ENCODE data around the gene METTL16. TPM values are rescaled to one million over a fixed set of nuclear protein-coding genes. Genes with fewer than 3 reads are reported as not detected.
"Not testable (repeated sequence)": the region's sequence is repeated elsewhere in the genome, so short reads cannot be mapped to it uniquely, and the experiment has no call there.

Gene METTL16
- total and polyA plus RNA-seq, 7 donors: 11.2 to 33.0 (median 23.5) TPM

GRCh38 chr17:2440930-2441329 is 70.8 kb downstream of the METTL16 start:
- ATAC-seq: no peak
- intact Hi-C loops (cut with DNase I): no loop called here
- Histone ChIP-seq H3K9me3 (no peaks in the 10 kb centered on the region), H3K27me3 (ENCODE audit: insufficient read depth in 3 of 3, low read length in 2 of 3) (no peaks in the 10 kb centered on the region), H3K4me1 (no peaks in the 10 kb centered on the region), H3K27ac (no peak overlapping the region), H3K4me3 (no peak overlapping the region), H3K36me3 (ENCODE audit: insufficient read depth in 1 of 2, low read depth in 1 of 2) (peaks cover 11 to 55% of the 10 kb centered on the region in 2 donors)
- TF ChIP-seq, protein P1, sequence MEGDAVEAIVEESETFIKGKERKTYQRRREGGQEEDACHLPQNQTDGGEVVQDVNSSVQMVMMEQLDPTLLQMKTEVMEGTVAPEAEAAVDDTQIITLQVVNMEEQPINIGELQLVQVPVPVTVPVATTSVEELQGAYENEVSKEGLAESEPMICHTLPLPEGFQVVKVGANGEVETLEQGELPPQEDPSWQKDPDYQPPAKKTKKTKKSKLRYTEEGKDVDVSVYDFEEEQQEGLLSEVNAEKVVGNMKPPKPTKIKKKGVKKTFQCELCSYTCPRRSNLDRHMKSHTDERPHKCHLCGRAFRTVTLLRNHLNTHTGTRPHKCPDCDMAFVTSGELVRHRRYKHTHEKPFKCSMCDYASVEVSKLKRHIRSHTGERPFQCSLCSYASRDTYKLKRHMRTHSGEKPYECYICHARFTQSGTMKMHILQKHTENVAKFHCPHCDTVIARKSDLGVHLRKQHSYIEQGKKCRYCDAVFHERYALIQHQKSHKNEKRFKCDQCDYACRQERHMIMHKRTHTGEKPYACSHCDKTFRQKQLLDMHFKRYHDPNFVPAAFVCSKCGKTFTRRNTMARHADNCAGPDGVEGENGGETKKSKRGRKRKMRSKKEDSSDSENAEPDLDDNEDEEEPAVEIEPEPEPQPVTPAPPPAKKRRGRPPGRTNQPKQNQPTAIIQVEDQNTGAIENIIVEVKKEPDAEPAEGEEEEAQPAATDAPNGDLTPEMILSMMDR (IDR thresholded peaks at IDR 0.05): no peak
- 96 to 99% (median 99%) methylated on average over 4 of the region's 4 CpGs for WGBS, 3 donors
- DNase-seq: no peak

DNA sequence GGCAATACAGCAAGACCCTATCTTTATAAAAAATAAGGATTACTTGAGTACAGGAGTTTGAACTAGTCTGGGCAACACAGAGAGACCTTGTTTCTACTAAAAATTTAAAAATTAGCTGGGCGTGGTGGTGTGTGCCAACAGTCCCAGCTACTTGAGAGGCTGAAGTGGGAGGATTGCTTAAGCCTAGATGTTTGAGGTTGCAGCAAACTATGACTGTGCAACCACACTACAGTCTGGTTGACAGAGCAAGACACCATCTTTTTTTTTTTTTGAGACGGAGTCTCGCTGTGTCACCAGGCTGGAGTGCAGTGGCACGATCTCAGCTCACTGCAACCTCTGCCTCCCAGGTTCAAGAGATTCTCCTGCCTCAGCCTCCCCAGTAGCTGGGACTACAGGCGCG is 71.7 kb downstream of the METTL16 start:
- H3K9me3 ChIP-seq; H3K4me1 ChIP-seq; intact Hi-C loops (cut with DNase I); ATAC-seq; H3K27ac ChIP-seq; H3K4me3 ChIP-seq; DNase-seq; H3K27me3 ChIP-seq (ENCODE audit: insufficient read depth in 3 of 3, low read length in 2 of 3): not testable (repeated sequence)
- WGBS, 3 donors: 98% methylated on average over 6 of the region's 6 CpGs
- H3K36me3 ChIP-seq (ENCODE audit: insufficient read depth in 1 of 2, low read depth in 1 of 2): peaks cover 11 to 57% of the 10 kb centered on the region in 2 donors

DNA sequence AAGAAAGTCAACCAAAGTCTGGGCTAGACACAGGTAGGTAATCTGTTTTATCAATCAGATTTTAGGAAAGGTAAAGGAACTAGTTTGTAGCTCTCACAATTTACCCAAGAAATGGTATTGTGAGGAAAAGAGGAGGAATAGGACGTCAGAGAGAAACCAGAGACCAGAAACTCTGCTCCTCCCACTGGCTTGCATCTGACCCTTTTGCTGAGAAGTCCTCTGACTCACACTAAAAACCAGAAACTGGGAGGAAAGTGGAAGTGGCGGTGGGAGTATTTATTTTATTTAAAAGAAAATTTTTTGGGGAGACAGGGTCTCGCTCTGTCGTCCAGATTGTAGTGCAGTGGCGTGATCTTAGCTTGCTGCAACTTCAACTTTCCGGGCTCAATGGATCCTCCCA is 72.9 kb downstream of the METTL16 start:
- no peaks in the 10 kb centered on the region for H3K27me3 ChIP-seq (ENCODE audit: insufficient read depth in 3 of 3, low read length in 2 of 3)
- ATAC-seq (no peak), DNase-seq (no peak)

DNA sequence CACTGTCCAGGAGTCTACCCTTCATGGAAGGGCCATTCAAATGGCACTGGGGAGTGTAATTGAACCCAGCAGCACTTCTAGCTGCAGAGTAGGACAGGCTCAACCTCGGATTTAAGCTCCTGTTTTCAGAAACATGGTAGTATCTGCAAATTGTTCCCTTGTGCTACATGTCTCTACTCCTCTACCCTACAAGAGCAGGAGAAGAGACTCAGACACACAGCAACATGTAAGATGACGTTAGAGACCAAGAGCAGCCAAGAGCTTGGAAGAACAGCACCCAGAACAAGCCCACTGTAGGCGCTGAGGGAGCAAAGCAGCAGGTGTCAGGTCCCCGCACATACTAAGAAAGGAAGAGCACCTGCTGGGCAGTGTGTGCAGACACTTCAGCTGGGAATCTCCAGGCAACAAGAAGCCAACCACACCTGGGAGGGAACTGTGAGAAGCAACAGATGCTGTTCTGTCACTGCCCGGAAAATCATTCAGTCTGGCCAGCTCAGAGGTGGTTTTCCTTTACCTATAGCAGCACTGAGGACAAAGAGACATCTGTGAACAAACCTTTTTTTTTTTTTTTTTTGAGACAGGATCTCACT is 75.3 kb downstream of the METTL16 start:
- H3K9me3 ChIP-seq: no peaks in the 10 kb centered on the region
- TF ChIP-seq, protein P1 (IDR thresholded peaks at IDR 0.05): no peak
- peaks cover 11 to 79% of the 10 kb centered on the region in 2 donors for H3K36me3 ChIP-seq (ENCODE audit: insufficient read depth in 1 of 2, low read depth in 1 of 2)
- H3K4me3 ChIP-seq: no peak overlapping the region
- intact Hi-C loops (cut with DNase I): no loop called here
- DNase-seq (no peak), ATAC-seq (no peak)
- WGBS, 3 donors: 62 to 70% (median 65%) methylated on average over 5 of the region's 5 CpGs
- no peak overlapping the region for H3K27ac ChIP-seq
- no peaks in the 10 kb centered on the region for H3K27me3 ChIP-seq (ENCODE audit: insufficient read depth in 3 of 3, low read length in 2 of 3)
- no peaks in the 10 kb centered on the region for H3K4me1 ChIP-seq

More for the DNA sequence above, 72.9 kb downstream of the METTL16 start:
- 85 to 94% (median 94%) methylated on average over 6 of the region's 6 CpGs for WGBS, 3 donors
- intact Hi-C loops (cut with DNase I): no loop called here
- TF ChIP-seq, protein P1 (IDR thresholded peaks at IDR 0.05): no peak
- H3K4me3 ChIP-seq: no peak overlapping the region
- no peak overlapping the region for H3K27ac ChIP-seq
- H3K9me3 ChIP-seq: no peaks in the 10 kb centered on the region
- peaks cover 11 to 68% of the 10 kb centered on the region in 2 donors for H3K36me3 ChIP-seq (ENCODE audit: insufficient read depth in 1 of 2, low read depth in 1 of 2)
- no peaks in the 10 kb centered on the region for H3K4me1 ChIP-seq

DNA sequence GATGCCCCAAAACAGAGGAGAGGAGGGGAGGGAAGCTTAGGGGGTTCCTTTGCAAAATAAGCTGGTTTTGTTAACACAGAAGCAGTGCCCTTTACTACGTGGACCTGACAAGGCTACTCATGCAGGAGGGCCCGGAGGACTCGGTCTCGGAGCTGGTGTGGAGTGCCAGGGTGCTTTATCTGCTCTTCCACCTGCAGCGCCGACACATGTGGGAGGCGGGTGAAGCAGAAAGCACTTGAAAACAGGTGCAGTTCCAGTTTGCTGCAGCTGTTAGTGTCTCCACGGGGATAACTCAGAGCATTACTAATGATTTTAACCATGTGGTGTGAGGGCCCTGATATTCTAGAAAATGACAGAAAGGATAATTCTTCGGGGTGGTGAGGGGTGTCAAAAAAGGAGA is 75.8 kb downstream of the METTL16 start:
- no peak for DNase-seq
- Histone ChIP-seq H3K4me1 (no peaks in the 10 kb centered on the region), H3K27ac (no peak overlapping the region), H3K4me3 (no peak overlapping the region), H3K36me3 (ENCODE audit: insufficient read depth in 1 of 2, low read depth in 1 of 2) (peaks cover 11 to 79% of the 10 kb centered on the region in 2 donors), H3K9me3 (no peaks in the 10 kb centered on the region), H3K27me3 (ENCODE audit: insufficient read depth in 3 of 3, low read length in 2 of 3) (no peaks in the 10 kb centered on the region)
- WGBS, 3 donors: 47 to 58% (median 57%) methylated on average over 9 of the region's 9 CpGs
- TF ChIP-seq, protein P1 (IDR thresholded peaks at IDR 0.05): no peak
- intact Hi-C loops (cut with DNase I): no loop called here
- no peak for ATAC-seq

Measured in psoas muscle (tissue), 8 donors.